ENCODE data around the gene TTC14. TPM values are rescaled to one million over a fixed set of nuclear protein-coding genes. Genes with fewer than 3 reads are reported as not detected.

The TTC14 gene
- total and polyA plus RNA-seq, 2 donors (not counting 3 experiments of a cell fraction or from before 2014, with no cell fraction given): 14.5 to 33.6 TPM

DNA sequence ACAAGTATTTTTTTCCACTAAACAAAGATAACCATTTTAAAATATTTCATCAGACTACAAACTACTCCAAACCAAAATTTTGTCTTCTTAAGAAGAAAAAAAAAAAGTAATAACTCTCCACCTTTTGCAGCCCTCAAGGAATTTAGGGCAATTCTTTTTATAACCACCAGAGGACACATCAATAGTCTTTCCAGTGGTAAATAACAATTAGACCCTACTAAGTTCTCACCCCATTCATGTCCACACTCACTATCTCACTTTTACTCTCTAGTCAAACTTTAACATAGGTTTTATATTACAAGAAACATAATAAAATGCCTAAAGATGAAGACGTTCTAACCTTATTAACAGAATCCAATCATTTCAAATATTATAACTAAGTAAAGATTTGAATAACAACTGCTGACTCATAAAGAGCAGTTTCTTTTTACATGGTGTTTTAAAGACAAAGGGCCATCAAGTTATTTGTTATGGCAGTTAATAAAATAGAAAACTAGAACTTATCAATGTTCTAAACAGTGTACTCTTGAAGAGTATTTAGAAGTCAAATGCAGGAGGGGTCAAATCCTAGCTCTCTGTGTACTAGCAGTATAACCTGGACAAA, 44.3 kb downstream of the TTC14 start:
- intact Hi-C loops (cut with micrococcal nuclease): no loop called here

More for the DNA sequence above, 44.3 kb downstream of the TTC14 start:
- TF ChIP-seq CTCF (IDR thresholded peaks at IDR 0.05; ENCODE audit: extremely low read depth in 1 of 2, insufficient read depth in 1 of 2, low read depth in 1 of 2, low read length in 2 of 2) (peak in 1 of 2 donors; percentile 7), EZH2 (IDR thresholded peaks at IDR 0.05; ENCODE audit: borderline replicate concordance, low read depth, low read length, severe bottlenecking) (no peak)
- no peaks in the 10 kb centered on the region for H3K79me2 ChIP-seq (ENCODE audit: control insufficient read depth, insufficient read depth, low read length)
- H3K9me1 ChIP-seq (replicated peaks; ENCODE audit: control insufficient read depth, extremely low read depth, insufficient read depth, low read length): no peaks in the 10 kb centered on the region
- DNase-seq (ENCODE audit: low read depth, low spot score) (peak; percentile 2), FAIRE-seq (no peak)
- H4K20me1 ChIP-seq (replicated peaks; ENCODE audit: control insufficient read depth, extremely low read depth, insufficient read depth, low read length): no peaks in the 10 kb centered on the region
- no peak overlapping the region for H2AFZ ChIP-seq (ENCODE audit: low read depth, low read length)
- no peak overlapping the region for H3K4me3 ChIP-seq (replicated peaks in 1 of 3; ENCODE audit: insufficient read depth in 1 of 3, low read depth in 1 of 3, low read length in 3 of 3)
- peaks cover 0 to 2% of the 10 kb centered on the region in 2 experiments for H3K27me3 ChIP-seq (ENCODE audit: control insufficient read depth in 2 of 2, insufficient read depth in 2 of 2, low read length in 2 of 2)
- BruUV-seq (replicated peaks): no TSS peak
- H3K4me1 ChIP-seq (ENCODE audit: control insufficient read depth, extremely low read depth, insufficient read depth, low read length): no peaks in the 10 kb centered on the region
- H3K36me3 ChIP-seq (ENCODE audit: control insufficient read depth in 2 of 2, extremely low read depth in 1 of 2, insufficient read depth in 2 of 2, low read length in 2 of 2): no peaks in the 10 kb centered on the region
- no peak overlapping the region for H3K9ac ChIP-seq (replicated peaks; ENCODE audit: extremely low read depth, insufficient read depth, low read length)
- no peaks in the 10 kb centered on the region for H3K9me3 ChIP-seq (replicated peaks; ENCODE audit: control insufficient read depth, insufficient read depth, low read length)
- dilution Hi-C loops (cut with MboI; ENCODE audit: extremely low pct_ligation_motif_present, low sequenced_read_pairs): no loop called here
- no peak overlapping the region for H3K27ac ChIP-seq (ENCODE audit: insufficient read depth, low read depth, low read length)
- no peak overlapping the region for H3K4me2 ChIP-seq (ENCODE audit: insufficient read depth, low read length)
- POLR2A ChIA-PET: no interaction called here
- CTCF ChIA-PET: interaction anchor here (0.9 to 2.1 kb wide), 6 partner anchors 14 to 795 kb away, joined by 3 to 9 read pairs (median 4); no protein-coding TSS in a partner anchor
